Suprapubic skin (tissue), 4 donors: ENCODE measurements around the gene MXD4. TPM values are rescaled to one million over a fixed set of nuclear protein-coding genes. Genes with fewer than 3 reads are reported as not detected.

ENCODE experiments used
- DNase-seq, 2 donors: peaks; one replicate each; pipeline ENCODE4 v3.0.0-alpha.2; 2019; ENCODE audit warnings: low spot score in 2 of 2
- H3K27ac ChIP-seq: fragments of 200-600 bp; sonication (generic); one replicate; pipeline ENCODE4 v1.5.1; 2019
- H3K27me3 ChIP-seq: fragments of 200-600 bp; sonication (generic); one replicate; pipeline ENCODE4 v1.5.1; 2019
- H3K36me3 ChIP-seq: fragments of 200-600 bp; sonication (generic); one replicate; pipeline ENCODE4 v1.5.1; 2019
- H3K4me1 ChIP-seq: fragments of 200-600 bp; sonication (generic); one replicate; pipeline ENCODE4 v1.5.1; 2019
- H3K4me3 ChIP-seq: fragments of 200-600 bp; sonication (generic); one replicate; pipeline ENCODE4 v1.5.1; 2019; ENCODE audit warnings: mild to moderate bottlenecking
- H3K9me3 ChIP-seq: fragments of 200-600 bp; sonication (generic); one replicate; pipeline ENCODE4 v1.5.1; 2019
- CTCF ChIP-seq, 2 donors: fragments of 200-600 bp in 1 of 2; fragments of 450-650 bp in 1 of 2; sonication (generic) in 1 of 2; IDR thresholded peaks; one replicate each; pipeline ENCODE4 v1.5.1; 2016 to 2019; ENCODE audit warnings: antibody characterized with exemption in 2 of 2, mild to moderate bottlenecking in 1 of 2, moderate library complexity in 1 of 2
- EP300 ChIP-seq: sonication (generic); formaldehyde crosslinking; IDR thresholded peaks from one replicate; pipeline ENCODE4 v1.6.1; 2017; ENCODE audit warnings: antibody characterized with exemption
- POLR2A ChIP-seq, 2 donors: fragments of 450-650 bp; IDR thresholded peaks; one replicate each; pipeline ENCODE4 v1.6.1; 2017; ENCODE audit warnings: antibody characterized with exemption in 2 of 2, mild to moderate bottlenecking in 2 of 2, moderate library complexity in 2 of 2
- POLR2AphosphoS5 ChIP-seq, 3 donors: sonication (generic); formaldehyde crosslinking; IDR thresholded peaks; one replicate each; pipeline ENCODE4 v1.6.1; 2017; ENCODE audit warnings: antibody characterized with exemption in 3 of 3
- WGBS: methylation state at CpG from one replicate; pipeline ENCODE4 v1.1.5; 2018; 5-methylcytosine and 5-hydroxymethylcytosine counted together
- total RNA-seq, 4 donors: library from RNA; depleted of rRNA; stranded (reverse); fragments of >200 nt; gene quantifications; one replicate each; pipeline ENCODE4 v1.1.0, GENCODE V29; 2016

The MXD4 gene
- total RNA-seq, 4 donors from 2014 or later: 52.8 to 76.8 (median 63.3) TPM

DNA sequence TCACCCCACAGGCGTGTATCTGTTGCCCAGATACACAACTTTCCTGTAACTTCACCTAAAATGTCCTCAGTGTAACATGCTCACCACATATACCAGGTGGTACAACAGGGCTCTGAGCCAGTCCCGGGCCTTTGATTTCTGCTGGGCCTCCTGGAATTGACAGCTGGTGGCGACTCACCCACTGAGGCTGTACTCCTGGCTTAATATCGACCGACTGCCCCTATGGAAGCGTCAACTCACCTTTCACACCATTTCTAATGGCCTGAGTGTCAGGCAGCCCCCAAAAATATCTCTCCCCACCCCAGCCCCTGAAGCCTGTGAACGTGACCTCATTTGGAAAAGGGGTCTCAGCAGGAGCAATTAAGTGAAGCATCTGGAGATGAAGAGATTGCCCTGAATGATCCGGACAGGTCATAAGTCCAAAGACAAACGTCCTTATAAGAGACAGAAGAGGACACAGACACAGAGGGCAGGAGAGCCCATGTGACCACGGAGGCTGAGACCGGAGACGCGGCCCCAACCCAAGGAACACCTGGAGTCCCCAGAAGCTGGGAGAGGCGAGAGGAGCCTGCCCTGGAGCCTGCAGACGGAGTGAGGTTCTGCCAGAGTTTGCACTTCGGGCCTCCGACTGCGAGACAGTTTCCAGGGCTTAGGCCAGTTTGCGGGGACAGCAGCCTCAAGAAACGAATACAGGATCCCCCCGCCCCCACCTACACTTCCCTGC lies 12.6 kb upstream of the MXD4 start:
- WGBS: 89% methylated on average over 20 of the region's 21 CpGs

GRCh38 chr4:2273657-2274319 lies 11.9 kb upstream of the MXD4 start:
- H3K9me3 ChIP-seq: no peaks in the 10 kb centered on the region
- peaks cover 10% of the 10 kb centered on the region for H3K36me3 ChIP-seq
- no peak for TF ChIP-seq POLR2A (IDR thresholded peaks at IDR 0.05)
- TF ChIP-seq CTCF (IDR thresholded peaks at IDR 0.05): no peak
- no peak for TF ChIP-seq EP300
- no peak for TF ChIP-seq POLR2AphosphoS5 (IDR thresholded peaks at IDR 0.05)
- WGBS: 90% methylated on average over 17 of the region's 24 CpGs
- H3K27ac ChIP-seq: no peak overlapping the region
- no peaks in the 10 kb centered on the region for H3K4me1 ChIP-seq
- no peak for DNase-seq
- no peak overlapping the region for H3K4me3 ChIP-seq
- no peaks in the 10 kb centered on the region for H3K27me3 ChIP-seq

More for the DNA sequence above, 12.6 kb upstream of the MXD4 start:
- H3K36me3 ChIP-seq: peaks cover 10% of the 10 kb centered on the region
- no peaks in the 10 kb centered on the region for H3K4me1 ChIP-seq
- TF ChIP-seq POLR2A (IDR thresholded peaks at IDR 0.05): no peak
- no peak for TF ChIP-seq EP300
- no peak for TF ChIP-seq POLR2AphosphoS5 (IDR thresholded peaks at IDR 0.05)
- TF ChIP-seq CTCF (IDR thresholded peaks at IDR 0.05): no peak
- H3K27me3 ChIP-seq: no peaks in the 10 kb centered on the region
- H3K27ac ChIP-seq: no peak overlapping the region
- no peak overlapping the region for H3K4me3 ChIP-seq
- no peaks in the 10 kb centered on the region for H3K9me3 ChIP-seq
- DNase-seq: no peak

DNA sequence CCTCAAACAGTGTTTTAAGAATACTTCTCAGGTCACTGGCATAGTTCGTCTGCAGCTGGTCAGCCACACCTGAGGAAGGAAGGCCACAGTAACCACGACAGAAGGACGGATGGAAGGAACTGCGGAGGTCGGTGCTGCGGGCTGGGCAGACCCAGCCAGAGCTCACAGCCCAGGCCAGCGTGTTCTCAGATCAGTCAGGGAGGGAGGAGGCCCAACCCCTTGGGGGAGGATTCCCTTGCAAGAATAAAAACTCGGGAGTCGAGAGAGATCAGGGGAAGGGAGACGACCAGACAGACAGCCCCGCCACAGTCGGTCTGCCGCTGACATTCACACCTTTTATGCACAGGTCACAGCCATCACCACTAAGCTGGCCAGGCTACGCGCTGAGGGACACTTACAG lies 11.3 kb upstream of the MXD4 start:
- Histone ChIP-seq H3K9me3 (no peaks in the 10 kb centered on the region), H3K27me3 (no peaks in the 10 kb centered on the region), H3K27ac (no peak overlapping the region), H3K4me1 (no peaks in the 10 kb centered on the region), H3K4me3 (no peak overlapping the region), H3K36me3 (peaks cover 10% of the 10 kb centered on the region)
- no peak for DNase-seq
- TF ChIP-seq POLR2A (IDR thresholded peaks at IDR 0.05): no peak
- TF ChIP-seq POLR2AphosphoS5 (IDR thresholded peaks at IDR 0.05): no peak
- no peak for TF ChIP-seq CTCF (IDR thresholded peaks at IDR 0.05)
- TF ChIP-seq EP300: no peak
- 89% methylated on average over 15 of the region's 15 CpGs for WGBS

DNA sequence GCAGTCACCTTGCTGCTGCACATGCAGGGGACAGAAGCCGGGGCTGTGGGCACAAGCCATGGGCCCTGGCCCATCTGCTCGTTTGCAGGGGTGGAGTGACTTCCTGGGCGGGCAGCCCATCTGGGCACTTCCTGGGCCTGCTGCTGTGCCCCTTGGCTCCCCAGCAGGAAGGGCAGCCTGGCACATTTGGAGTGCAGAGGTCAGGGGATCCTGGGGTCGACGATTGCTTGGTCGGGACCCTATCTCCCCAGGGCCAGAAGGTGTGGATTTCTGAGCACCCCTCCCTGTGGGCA lies 10.9 kb upstream of the MXD4 start:
- Histone ChIP-seq H3K27ac (no peak overlapping the region), H3K27me3 (no peaks in the 10 kb centered on the region), H3K9me3 (no peaks in the 10 kb centered on the region), H3K4me3 (no peak overlapping the region), H3K4me1 (no peaks in the 10 kb centered on the region), H3K36me3 (peaks cover 10% of the 10 kb centered on the region)
- TF ChIP-seq EP300: no peak
- no peak for TF ChIP-seq POLR2AphosphoS5 (IDR thresholded peaks at IDR 0.05)
- TF ChIP-seq CTCF (IDR thresholded peaks at IDR 0.05): no peak
- no peak for TF ChIP-seq POLR2A (IDR thresholded peaks at IDR 0.05)
- DNase-seq: no peak
- 79% methylated on average over 3 of the region's 6 CpGs for WGBS

GRCh38 chr4:2272026-2272827 lies 10.3 kb upstream of the MXD4 start:
- H3K27me3 ChIP-seq: no peaks in the 10 kb centered on the region
- DNase-seq: no peak
- no peak overlapping the region for H3K27ac ChIP-seq
- peaks cover 10% of the 10 kb centered on the region for H3K36me3 ChIP-seq
- no peaks in the 10 kb centered on the region for H3K9me3 ChIP-seq
- WGBS: 98% methylated on average over 11 of the region's 25 CpGs
- TF ChIP-seq EP300 (no peak), POLR2A (IDR thresholded peaks at IDR 0.05) (no peak), POLR2AphosphoS5 (IDR thresholded peaks at IDR 0.05) (no peak), CTCF (IDR thresholded peaks at IDR 0.05) (no peak)
- H3K4me1 ChIP-seq: no peaks in the 10 kb centered on the region
- no peak overlapping the region for H3K4me3 ChIP-seq
